Prostate gland (tissue), 2 donors: ENCODE measurements around the gene CYP11A1.

ENCODE experiments used
- POLR2AphosphoS5 ChIP-seq: sonication (generic); formaldehyde crosslinking; IDR thresholded peaks from one replicate; pipeline ENCODE4 v1.6.1; 2017; ENCODE audit warnings: antibody characterized with exemption
- TF ChIP-seq, protein P1 (sequence below), 4 experiments: fragments of 200-600 bp in 2 of 4; fragments of 450-650 bp in 2 of 4; sonication (generic) in 2 of 4; IDR thresholded peaks; 1 replicate in 3 of 4; 2 replicates in 1 of 4; pipeline ENCODE4 v1.5.1; 2016 to 2019; ENCODE audit warnings: antibody characterized with exemption in 4 of 4, mild to moderate bottlenecking in 2 of 4, moderate library complexity in 2 of 4

DNA sequence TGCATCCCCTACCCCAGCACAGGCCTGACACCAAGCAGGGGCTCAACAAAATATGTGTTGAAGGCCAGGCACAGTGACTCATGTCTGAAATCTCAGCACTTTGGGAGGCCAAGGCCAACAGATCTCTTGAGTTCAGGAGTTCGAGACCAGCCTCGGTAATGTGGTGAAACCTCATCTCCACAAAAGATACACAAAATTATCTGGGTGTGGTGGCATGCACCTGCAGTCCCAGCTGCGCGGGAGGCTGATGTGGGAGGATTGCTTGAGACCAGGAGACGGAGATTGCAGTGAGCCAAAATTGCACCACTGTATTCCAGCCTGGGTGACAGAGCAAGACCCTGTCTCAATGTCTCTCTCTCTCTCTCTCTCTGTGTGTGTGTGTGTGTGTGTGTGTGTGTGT, 30.7 kb upstream of the CYP11A1 start:
- no peak for TF ChIP-seq POLR2AphosphoS5
- TF ChIP-seq, protein P1, sequence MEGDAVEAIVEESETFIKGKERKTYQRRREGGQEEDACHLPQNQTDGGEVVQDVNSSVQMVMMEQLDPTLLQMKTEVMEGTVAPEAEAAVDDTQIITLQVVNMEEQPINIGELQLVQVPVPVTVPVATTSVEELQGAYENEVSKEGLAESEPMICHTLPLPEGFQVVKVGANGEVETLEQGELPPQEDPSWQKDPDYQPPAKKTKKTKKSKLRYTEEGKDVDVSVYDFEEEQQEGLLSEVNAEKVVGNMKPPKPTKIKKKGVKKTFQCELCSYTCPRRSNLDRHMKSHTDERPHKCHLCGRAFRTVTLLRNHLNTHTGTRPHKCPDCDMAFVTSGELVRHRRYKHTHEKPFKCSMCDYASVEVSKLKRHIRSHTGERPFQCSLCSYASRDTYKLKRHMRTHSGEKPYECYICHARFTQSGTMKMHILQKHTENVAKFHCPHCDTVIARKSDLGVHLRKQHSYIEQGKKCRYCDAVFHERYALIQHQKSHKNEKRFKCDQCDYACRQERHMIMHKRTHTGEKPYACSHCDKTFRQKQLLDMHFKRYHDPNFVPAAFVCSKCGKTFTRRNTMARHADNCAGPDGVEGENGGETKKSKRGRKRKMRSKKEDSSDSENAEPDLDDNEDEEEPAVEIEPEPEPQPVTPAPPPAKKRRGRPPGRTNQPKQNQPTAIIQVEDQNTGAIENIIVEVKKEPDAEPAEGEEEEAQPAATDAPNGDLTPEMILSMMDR (IDR thresholded peaks at IDR 0.05): no peak
